ENCODE measurements around the gene CNIH1. TPM values are rescaled to one million over a fixed set of nuclear protein-coding genes. Genes with fewer than 3 reads are reported as not detected.

Gene CNIH1
- total and polyA plus RNA-seq, 2 of the 13 experiments (the other 11 are each of a cell fraction or from before 2014, with no cell fraction given) = 166 to 421 TPM

DNA sequence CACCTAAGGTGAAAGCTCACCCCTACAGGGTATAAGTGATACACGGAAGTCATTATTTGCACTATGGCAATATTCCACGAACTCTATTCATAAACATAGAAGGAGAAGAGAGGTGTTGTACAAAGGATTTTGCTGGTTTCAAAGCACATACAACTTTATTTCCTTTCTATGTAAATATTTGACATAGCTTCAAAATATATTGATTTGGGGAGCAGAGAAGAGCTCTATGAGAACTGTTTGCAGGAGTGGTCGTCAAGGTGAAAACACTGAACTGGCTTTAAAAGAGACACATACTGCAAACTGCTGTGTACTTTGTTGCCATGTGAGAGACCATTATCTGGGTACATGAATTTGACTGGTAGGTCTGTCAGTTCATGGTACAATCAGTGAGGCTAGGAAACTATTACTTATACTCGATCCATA, 16.7 kb downstream of the CNIH1 start (continued):
- TF ChIP-seq NFIC (IDR thresholded peaks at IDR 0.05; ENCODE audit: low read length) (peak; percentile 78; the same call in 1 of the 2 replicates), FOSL2 (CRISPR knock-in tag; IDR thresholded peaks at IDR 0.05) (no peak), HMG20A (CRISPR knock-in tag; IDR thresholded peaks at IDR 0.05; ENCODE audit: borderline replicate concordance) (peak; percentile 74; the same call in 1 of the 2 replicates), ZNF749 (CRISPR knock-in tag; IDR thresholded peaks at IDR 0.05; ENCODE audit: borderline replicate concordance) (no peak), RFXANK (CRISPR knock-in tag; IDR thresholded peaks at IDR 0.05) (no peak), NFYC (CRISPR knock-in tag; IDR thresholded peaks at IDR 0.05) (no peak), PRMT3 (CRISPR knock-in tag; IDR thresholded peaks at IDR 0.05; ENCODE audit: borderline replicate concordance, low read depth) (no peak), ZNF354B (CRISPR knock-in tag; IDR thresholded peaks at IDR 0.05) (no peak), MTF1 (CRISPR knock-in tag; IDR thresholded peaks at IDR 0.05) (no peak), SNAI1 (CRISPR knock-in tag; IDR thresholded peaks at IDR 0.05; ENCODE audit: borderline replicate concordance) (no peak), ZNF343 (CRISPR knock-in tag; IDR thresholded peaks at IDR 0.05) (no peak), ZNF572 (CRISPR knock-in tag; IDR thresholded peaks at IDR 0.05) (no peak), PHF20 (CRISPR knock-in tag; IDR thresholded peaks at IDR 0.05) (no peak), ZNF549 (CRISPR knock-in tag; IDR thresholded peaks at IDR 0.05) (no peak), HOXA7 (CRISPR knock-in tag; IDR thresholded peaks at IDR 0.05) (no peak), ZNF629 (CRISPR knock-in tag; conservative IDR thresholded peaks at IDR 0.05) (peak; percentile 40; the same call in 1 of the 2 replicates), EP300 (IDR thresholded peaks at IDR 0.05; ENCODE audit: low read depth in 2 of 2, low read length in 2 of 2) (peak in 1 of 2 experiments; percentile 79; a peak in 2 of 4 replicates), EP300 (CRISPR knock-in tag; IDR thresholded peaks at IDR 0.05; ENCODE audit: borderline replicate concordance) (peak; percentile 19; the same call in 1 of the 2 replicates)
- TF ChIP-seq, protein P1, sequence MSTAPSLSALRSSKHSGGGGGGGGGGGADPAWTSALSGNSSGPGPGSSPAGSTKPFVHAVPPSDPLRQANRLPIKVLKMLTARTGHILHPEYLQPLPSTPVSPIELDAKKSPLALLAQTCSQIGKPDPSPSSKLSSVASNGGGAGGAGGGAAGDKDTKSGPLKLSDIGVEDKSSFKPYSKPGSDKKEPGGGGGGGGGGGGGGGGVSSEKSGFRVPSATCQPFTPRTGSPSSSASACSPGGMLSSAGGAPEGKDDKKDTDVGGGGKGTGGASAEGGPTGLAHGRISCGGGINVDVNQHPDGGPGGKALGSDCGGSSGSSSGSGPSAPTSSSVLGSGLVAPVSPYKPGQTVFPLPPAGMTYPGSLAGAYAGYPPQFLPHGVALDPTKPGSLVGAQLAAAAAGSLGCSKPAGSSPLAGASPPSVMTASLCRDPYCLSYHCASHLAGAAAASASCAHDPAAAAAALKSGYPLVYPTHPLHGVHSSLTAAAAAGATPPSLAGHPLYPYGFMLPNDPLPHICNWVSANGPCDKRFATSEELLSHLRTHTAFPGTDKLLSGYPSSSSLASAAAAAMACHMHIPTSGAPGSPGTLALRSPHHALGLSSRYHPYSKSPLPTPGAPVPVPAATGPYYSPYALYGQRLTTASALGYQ (CRISPR knock-in tag; IDR thresholded peaks at IDR 0.05) = peak; percentile 77
- TF ChIP-seq, protein P2, sequence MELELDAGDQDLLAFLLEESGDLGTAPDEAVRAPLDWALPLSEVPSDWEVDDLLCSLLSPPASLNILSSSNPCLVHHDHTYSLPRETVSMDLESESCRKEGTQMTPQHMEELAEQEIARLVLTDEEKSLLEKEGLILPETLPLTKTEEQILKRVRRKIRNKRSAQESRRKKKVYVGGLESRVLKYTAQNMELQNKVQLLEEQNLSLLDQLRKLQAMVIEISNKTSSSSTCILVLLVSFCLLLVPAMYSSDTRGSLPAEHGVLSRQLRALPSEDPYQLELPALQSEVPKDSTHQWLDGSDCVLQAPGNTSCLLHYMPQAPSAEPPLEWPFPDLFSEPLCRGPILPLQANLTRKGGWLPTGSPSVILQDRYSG (CRISPR knock-in tag; IDR thresholded peaks at IDR 0.05) = no peak
- TF ChIP-seq, protein P3, sequence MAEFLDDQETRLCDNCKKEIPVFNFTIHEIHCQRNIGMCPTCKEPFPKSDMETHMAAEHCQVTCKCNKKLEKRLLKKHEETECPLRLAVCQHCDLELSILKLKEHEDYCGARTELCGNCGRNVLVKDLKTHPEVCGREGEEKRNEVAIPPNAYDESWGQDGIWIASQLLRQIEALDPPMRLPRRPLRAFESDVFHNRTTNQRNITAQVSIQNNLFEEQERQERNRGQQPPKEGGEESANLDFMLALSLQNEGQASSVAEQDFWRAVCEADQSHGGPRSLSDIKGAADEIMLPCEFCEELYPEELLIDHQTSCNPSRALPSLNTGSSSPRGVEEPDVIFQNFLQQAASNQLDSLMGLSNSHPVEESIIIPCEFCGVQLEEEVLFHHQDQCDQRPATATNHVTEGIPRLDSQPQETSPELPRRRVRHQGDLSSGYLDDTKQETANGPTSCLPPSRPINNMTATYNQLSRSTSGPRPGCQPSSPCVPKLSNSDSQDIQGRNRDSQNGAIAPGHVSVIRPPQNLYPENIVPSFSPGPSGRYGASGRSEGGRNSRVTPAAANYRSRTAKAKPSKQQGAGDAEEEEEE (CRISPR knock-in tag; IDR thresholded peaks at IDR 0.05; ENCODE audit: borderline replicate concordance) = no peak
- TF ChIP-seq, protein P4, sequence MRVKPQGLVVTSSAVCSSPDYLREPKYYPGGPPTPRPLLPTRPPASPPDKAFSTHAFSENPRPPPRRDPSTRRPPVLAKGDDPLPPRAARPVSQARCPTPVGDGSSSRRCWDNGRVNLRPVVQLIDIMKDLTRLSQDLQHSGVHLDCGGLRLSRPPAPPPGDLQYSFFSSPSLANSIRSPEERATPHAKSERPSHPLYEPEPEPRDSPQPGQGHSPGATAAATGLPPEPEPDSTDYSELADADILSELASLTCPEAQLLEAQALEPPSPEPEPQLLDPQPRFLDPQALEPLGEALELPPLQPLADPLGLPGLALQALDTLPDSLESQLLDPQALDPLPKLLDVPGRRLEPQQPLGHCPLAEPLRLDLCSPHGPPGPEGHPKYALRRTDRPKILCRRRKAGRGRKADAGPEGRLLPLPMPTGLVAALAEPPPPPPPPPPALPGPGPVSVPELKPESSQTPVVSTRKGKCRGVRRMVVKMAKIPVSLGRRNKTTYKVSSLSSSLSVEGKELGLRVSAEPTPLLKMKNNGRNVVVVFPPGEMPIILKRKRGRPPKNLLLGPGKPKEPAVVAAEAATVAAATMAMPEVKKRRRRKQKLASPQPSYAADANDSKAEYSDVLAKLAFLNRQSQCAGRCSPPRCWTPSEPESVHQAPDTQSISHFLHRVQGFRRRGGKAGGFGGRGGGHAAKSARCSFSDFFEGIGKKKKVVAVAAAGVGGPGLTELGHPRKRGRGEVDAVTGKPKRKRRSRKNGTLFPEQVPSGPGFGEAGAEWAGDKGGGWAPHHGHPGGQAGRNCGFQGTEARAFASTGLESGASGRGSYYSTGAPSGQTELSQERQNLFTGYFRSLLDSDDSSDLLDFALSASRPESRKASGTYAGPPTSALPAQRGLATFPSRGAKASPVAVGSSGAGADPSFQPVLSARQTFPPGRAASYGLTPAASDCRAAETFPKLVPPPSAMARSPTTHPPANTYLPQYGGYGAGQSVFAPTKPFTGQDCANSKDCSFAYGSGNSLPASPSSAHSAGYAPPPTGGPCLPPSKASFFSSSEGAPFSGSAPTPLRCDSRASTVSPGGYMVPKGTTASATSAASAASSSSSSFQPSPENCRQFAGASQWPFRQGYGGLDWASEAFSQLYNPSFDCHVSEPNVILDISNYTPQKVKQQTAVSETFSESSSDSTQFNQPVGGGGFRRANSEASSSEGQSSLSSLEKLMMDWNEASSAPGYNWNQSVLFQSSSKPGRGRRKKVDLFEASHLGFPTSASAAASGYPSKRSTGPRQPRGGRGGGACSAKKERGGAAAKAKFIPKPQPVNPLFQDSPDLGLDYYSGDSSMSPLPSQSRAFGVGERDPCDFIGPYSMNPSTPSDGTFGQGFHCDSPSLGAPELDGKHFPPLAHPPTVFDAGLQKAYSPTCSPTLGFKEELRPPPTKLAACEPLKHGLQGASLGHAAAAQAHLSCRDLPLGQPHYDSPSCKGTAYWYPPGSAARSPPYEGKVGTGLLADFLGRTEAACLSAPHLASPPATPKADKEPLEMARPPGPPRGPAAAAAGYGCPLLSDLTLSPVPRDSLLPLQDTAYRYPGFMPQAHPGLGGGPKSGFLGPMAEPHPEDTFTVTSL (CRISPR knock-in tag; IDR thresholded peaks at IDR 0.05; ENCODE audit: borderline replicate concordance) = peak; percentile 84

Measured in HepG2 (cell line).